Psoas muscle (tissue), 8 donors: ENCODE measurements around the gene INTS6. TPM values are rescaled to one million over a fixed set of nuclear protein-coding genes. Genes with fewer than 3 reads are reported as not detected.

Experiments used
- ATAC-seq, 4 donors: fragments of 200-7000 bp; cut with Tn5 transposase; one replicate each; pipeline ENCODE4 v1.9.1; 2020; ENCODE audit warnings: moderate library complexity in 3 of 4, mild to moderate bottlenecking in 2 of 4
- DNase-seq, 2 donors: peaks; one replicate each; pipeline ENCODE4 v3.0.0-alpha.2; 2020
- H3K27ac ChIP-seq: fragments of 200-600 bp; one replicate; pipeline ENCODE4 v1.8.0; 2022
- H3K27me3 ChIP-seq, 3 donors: fragments of 200-600 bp in 1 of 3; one replicate each; pipeline versions ENCODE4 v1.6.1 to v1.8.0; 2013 to 2022; ENCODE audit warnings: low read length in 2 of 3, mild to moderate bottlenecking in 2 of 3, moderate library complexity in 1 of 3; ENCODE audit not compliant: insufficient read depth in 3 of 3
- H3K36me3 ChIP-seq, 2 donors: fragments of 200-600 bp in 1 of 2; one replicate each; pipeline versions ENCODE4 v1.6.1 to v1.8.0; 2013 to 2022; ENCODE audit warnings: low read depth in 1 of 2, mild to moderate bottlenecking in 1 of 2, moderate library complexity in 1 of 2; ENCODE audit not compliant: insufficient read depth in 1 of 2
- H3K4me1 ChIP-seq: fragments of 200-600 bp; one replicate; pipeline ENCODE4 v1.8.0; 2022
- H3K4me3 ChIP-seq: fragments of 200-600 bp; one replicate; pipeline ENCODE4 v1.8.0; 2022; ENCODE audit warnings: mild to moderate bottlenecking
- H3K9me3 ChIP-seq: fragments of 200-600 bp; one replicate; pipeline ENCODE4 v1.8.0; 2022
- WGBS, 3 donors: extraction: QIAGEN DNeasy Blood & Tissue Kit; methylation state at CpG; one replicate each; pipeline versions ENCODE4 v1.1.6 to v1.1.7; 2013; 5-methylcytosine and 5-hydroxymethylcytosine counted together
- intact Hi-C, 2 donors: fragments of 100-400 bp; cut with DNase I; formaldehyde crosslinking; loops; one replicate each; pipeline versions ENCODE4 v1.11.0 to v1.14.2; 2022
- polyA plus RNA-seq, 3 donors: library from polyadenylated mRNA; stranded (reverse); fragments of 200-250 nt; gene quantifications; one replicate each; pipeline ENCODE4 v1.2.3, GENCODE V29; 2013
- total RNA-seq, 4 donors: library from RNA; stranded (reverse); fragmentation: NEBNext Ultra II Directional in 2 of 4; extraction: Animal tissue kit (Norgen Biotek cat#: 25700) in 2 of 4; gene quantifications; one replicate each; pipeline versions ENCODE4 v1.2.1 to v1.2.4, GENCODE V29; 2021 to 2023
- TF ChIP-seq, protein P1 (sequence below): fragments of 200-600 bp; IDR thresholded peaks from one replicate; pipeline ENCODE4 v1.8.0; 2022; ENCODE audit warnings: antibody characterized with exemption
- donor health status: healthy with polysubstance abuse.
- donor health status: DM: no; HTN: no; CAD: no; lungs with moderate emphysema.
- donor health status: Bipolar disorder and iron deficiency.
- donor health status: healthy.
- donor health status: DM: yes; HTN: yes; CAD: no.
- donor health status: DM: no; HTN: no; CAD: no.
- donor health status: DM: no; HTN: no; CAD: no.
- donor health status: DM: yes; HTN: yes; CAD: no.

The INTS6 gene
- total and polyA plus RNA-seq, 7 donors: 6.4 to 19.2 (median 14.4) TPM

DNA sequence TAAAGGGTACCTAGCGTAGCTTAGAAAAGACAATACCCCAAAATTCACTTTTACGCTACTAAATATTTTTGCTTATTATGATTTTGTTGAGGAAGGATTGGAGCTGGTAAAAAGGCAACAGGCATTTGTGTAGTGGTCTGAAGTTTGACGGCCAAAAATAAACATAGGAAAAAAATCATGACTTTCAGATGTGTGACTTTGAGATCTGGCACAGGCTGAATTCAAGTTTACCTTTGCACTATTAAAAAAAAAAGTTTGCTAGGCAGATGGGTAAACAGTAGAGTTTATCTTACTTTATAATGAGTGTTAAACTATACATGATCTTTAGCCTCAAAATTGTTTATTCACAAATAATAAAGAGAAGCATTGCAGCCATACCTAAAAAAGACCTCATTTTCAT is 24.3 kb upstream of the INTS6 start:
- no peak for DNase-seq
- no peak overlapping the region for H3K27ac ChIP-seq
- intact Hi-C loops: no loop called here
- H3K4me3 ChIP-seq: no peak overlapping the region
- no peaks in the 10 kb centered on the region for H3K9me3 ChIP-seq
- no peaks in the 10 kb centered on the region for H3K4me1 ChIP-seq
- no peak for ATAC-seq
- no peaks in the 10 kb centered on the region for H3K36me3 ChIP-seq
- H3K27me3 ChIP-seq: no peaks in the 10 kb centered on the region
- TF ChIP-seq, protein P1, sequence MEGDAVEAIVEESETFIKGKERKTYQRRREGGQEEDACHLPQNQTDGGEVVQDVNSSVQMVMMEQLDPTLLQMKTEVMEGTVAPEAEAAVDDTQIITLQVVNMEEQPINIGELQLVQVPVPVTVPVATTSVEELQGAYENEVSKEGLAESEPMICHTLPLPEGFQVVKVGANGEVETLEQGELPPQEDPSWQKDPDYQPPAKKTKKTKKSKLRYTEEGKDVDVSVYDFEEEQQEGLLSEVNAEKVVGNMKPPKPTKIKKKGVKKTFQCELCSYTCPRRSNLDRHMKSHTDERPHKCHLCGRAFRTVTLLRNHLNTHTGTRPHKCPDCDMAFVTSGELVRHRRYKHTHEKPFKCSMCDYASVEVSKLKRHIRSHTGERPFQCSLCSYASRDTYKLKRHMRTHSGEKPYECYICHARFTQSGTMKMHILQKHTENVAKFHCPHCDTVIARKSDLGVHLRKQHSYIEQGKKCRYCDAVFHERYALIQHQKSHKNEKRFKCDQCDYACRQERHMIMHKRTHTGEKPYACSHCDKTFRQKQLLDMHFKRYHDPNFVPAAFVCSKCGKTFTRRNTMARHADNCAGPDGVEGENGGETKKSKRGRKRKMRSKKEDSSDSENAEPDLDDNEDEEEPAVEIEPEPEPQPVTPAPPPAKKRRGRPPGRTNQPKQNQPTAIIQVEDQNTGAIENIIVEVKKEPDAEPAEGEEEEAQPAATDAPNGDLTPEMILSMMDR: no peak
- 86 to 93% (median 86%) methylated on average over 3 of the region's 3 CpGs for WGBS, 3 donors

DNA sequence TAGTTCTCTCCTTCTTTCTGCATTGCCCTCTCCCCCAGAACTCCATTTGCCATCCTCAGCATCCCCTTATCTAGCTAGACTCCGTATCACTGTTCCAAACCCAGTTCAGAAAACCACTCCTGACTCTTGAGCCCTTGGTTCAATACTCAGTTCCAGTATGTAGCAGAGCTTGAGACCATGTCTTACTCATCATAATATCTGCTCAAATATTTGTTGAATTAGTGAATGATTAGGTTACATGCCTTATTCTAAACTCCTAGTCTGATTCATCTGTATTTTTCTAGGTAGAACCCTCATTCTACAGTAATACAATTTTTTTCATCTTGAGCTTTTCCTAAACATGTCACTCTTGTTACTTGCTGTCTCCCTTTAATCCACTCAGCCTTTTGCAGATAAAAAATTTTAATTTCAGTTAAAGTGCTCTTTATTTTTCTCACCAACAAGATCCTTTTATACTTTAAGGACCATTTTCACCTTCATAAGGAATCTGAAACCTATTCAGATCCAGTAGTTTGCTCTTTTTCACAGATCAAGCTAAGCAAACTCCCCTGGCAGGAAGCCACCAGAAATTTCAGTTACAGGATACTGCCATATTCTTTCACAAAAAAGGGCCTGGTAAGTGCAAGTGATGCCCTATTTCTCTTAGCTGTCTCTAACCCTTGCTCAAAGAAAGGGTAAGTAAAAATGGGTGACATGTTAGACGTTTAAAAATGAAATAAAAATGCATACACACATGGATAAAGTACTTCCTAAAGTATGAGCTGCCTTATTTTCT is 23.1 kb upstream of the INTS6 start:
- Histone ChIP-seq H3K27me3 (no peaks in the 10 kb centered on the region), H3K4me1 (no peaks in the 10 kb centered on the region), H3K27ac (no peak overlapping the region), H3K9me3 (no peaks in the 10 kb centered on the region), H3K4me3 (no peak overlapping the region), H3K36me3 (no peaks in the 10 kb centered on the region)
- TF ChIP-seq, protein P1: no peak
- 57 to 67% (median 58%) methylated on average over 2 of the region's 2 CpGs for WGBS, 3 donors
- no peak for ATAC-seq
- DNase-seq: no peak
- intact Hi-C loops: no loop called here

DNA sequence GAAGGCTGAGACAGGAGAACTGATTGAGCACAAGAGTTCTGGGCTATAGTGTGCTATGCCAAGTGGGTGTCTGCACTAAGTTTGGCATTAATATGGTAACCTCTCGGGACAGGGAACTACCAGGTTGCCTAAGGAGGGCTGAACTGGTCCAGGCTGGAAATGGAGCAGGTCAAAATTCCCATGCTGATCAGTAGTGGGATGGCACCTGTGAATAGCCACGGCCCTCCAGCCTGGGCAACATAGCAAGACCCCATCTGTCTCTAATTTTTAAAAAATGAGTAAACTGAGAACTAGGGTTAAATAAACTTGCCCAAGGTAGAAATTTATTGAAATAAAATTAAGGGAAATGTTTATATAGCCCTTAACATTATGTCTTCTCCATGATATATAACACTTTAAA is 17.0 kb upstream of the INTS6 start:
- 90 to 96% (median 93%) methylated on average over 2 of the region's 2 CpGs for WGBS, 3 donors
- Histone ChIP-seq H3K36me3 (no peaks in the 10 kb centered on the region), H3K4me1 (no peaks in the 10 kb centered on the region), H3K9me3 (no peaks in the 10 kb centered on the region), H3K4me3 (no peak overlapping the region), H3K27me3 (no peaks in the 10 kb centered on the region), H3K27ac (no peak overlapping the region)
- ATAC-seq (no peak), DNase-seq (no peak)
- TF ChIP-seq, protein P1: no peak
- intact Hi-C loops: no loop called here

DNA sequence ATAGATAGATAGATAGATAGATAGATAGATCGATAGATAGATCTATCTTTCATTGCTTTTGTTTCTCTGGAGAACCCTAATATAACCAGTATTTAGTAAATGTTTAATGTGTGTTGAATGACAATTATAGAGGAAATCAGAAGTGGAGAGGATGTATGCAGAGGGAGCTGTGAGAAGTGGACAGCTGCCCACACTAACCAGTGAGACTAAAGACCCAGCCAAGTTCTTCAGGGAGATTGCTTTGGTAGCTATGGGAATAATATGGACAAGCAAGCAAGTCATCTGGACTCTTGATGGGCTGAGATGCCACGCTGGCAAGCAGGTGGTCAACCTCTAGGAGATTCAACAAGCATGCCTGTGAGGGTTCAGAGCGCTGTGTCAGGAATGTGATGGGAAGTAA is 14.9 kb upstream of the INTS6 start:
- intact Hi-C loops: no loop called here
- 85 to 92% (median 91%) methylated on average over 3 of the region's 3 CpGs for whole genome bisulfite sequencing, 3 donors
- Histone ChIP-seq H3K4me3 (no peak overlapping the region), H3K9me3 (no peaks in the 10 kb centered on the region), H3K4me1 (no peaks in the 10 kb centered on the region), H3K36me3 (no peaks in the 10 kb centered on the region), H3K27me3 (no peaks in the 10 kb centered on the region), H3K27ac (no peak overlapping the region)
- ATAC-seq (no peak), DNase-seq (no peak)
- TF ChIP-seq, protein P1: no peak

DNA sequence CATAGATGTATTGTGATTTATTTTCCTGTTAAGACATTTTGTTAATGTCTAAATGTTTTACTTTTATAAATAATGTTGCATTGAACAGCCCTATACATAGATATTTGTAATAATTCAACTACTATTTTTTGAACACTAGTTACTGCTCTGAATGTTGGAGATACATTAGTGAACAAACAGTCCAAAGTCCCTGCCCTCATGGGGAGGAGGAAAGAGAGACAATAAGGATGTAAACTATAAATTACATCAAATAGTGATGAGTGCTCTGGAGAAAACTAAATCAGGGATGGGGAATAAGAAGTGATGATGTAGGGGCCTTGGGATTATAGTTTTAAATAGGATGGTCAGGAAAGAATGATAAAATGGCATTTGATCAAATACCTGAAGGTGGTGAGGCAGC is 12.3 kb upstream of the INTS6 start:
- Histone ChIP-seq H3K27ac (no peak overlapping the region), H3K36me3 (no peaks in the 10 kb centered on the region), H3K27me3 (no peaks in the 10 kb centered on the region), H3K4me1 (no peaks in the 10 kb centered on the region), H3K9me3 (no peaks in the 10 kb centered on the region), H3K4me3 (no peak overlapping the region)
- intact Hi-C loops: no loop called here
- DNase-seq (no peak), ATAC-seq (no peak)
- TF ChIP-seq, protein P1: no peak
